Vagina (tissue), 2 donors: ENCODE measurements around the gene PCGF1. TPM values are rescaled to one million over a fixed set of nuclear protein-coding genes. Genes with fewer than 3 reads are reported as not detected.

Experiments
- DNase-seq, 2 donors: peaks; one replicate each; pipeline ENCODE4 v3.0.0-alpha.2; 2017; ENCODE audit errors: extremely low spot score in 2 of 2
- H3K27ac ChIP-seq: fragments of 200-600 bp; sonication (generic); one replicate; pipeline ENCODE4 v1.5.1; 2019
- H3K27me3 ChIP-seq: fragments of 200-600 bp; sonication (generic); one replicate; pipeline ENCODE4 v1.5.1; 2019
- H3K36me3 ChIP-seq, 2 donors: fragments of 200-600 bp; sonication (generic); one replicate each; pipeline ENCODE4 v1.5.1; 2017 to 2019
- H3K4me1 ChIP-seq: fragments of 200-600 bp; sonication (generic); one replicate; pipeline ENCODE4 v1.5.1; 2019
- H3K4me3 ChIP-seq, 2 donors: fragments of 200-600 bp; sonication (generic); 1 replicate in 1 of 2; 2 replicates in 1 of 2; pipeline ENCODE4 v1.5.1; 2016 to 2019
- H3K9me3 ChIP-seq: fragments of 200-600 bp; sonication (generic); one replicate; pipeline ENCODE4 v1.5.1; 2019
- CTCF ChIP-seq, 3 experiments: fragments of 450-650 bp in 2 of 3; fragments of 200-600 bp in 1 of 3; sonication (generic) in 1 of 3; IDR thresholded peaks; one replicate each; pipeline ENCODE4 v1.5.1; 2017 to 2019; ENCODE audit warnings: antibody characterized with exemption in 3 of 3, mild to moderate bottlenecking in 2 of 3, moderate library complexity in 2 of 3
- POLR2A ChIP-seq, 2 donors: fragments of 450-650 bp; IDR thresholded peaks; one replicate each; pipeline ENCODE4 v1.6.1; 2017; ENCODE audit warnings: antibody characterized with exemption in 2 of 2, mild to moderate bottlenecking in 2 of 2, moderate library complexity in 2 of 2
- POLR2AphosphoS5 ChIP-seq, 2 donors: sonication (generic); formaldehyde crosslinking; IDR thresholded peaks; one replicate each; pipeline ENCODE4 v1.9.0; 2017; ENCODE audit warnings: antibody characterized with exemption in 2 of 2, mild to moderate bottlenecking in 2 of 2, low read depth in 1 of 2; ENCODE audit not compliant: insufficient read depth in 1 of 2
- intact Hi-C: fragments of 100-400 bp; cut with DNase I; formaldehyde crosslinking; loops from one replicate; pipeline ENCODE4 v1.15.1; 2023
- total RNA-seq: library from RNA; depleted of rRNA; stranded (reverse); fragments of >200 nt; gene quantifications from one replicate; pipeline ENCODE4 v1.2.3, GENCODE V29; 2016

The PCGF1 gene
- total RNA-seq, 1 donor from 2014 or later, result 14.7 TPM

- Histone ChIP-seq H3K27ac (no peak within 1 kb of the TSS), H3K27me3 (peaks cover 41% of the 10 kb centered on the region), H3K36me3 (no peaks in the 10 kb centered on the region), H3K4me3 (peak within 1 kb of the TSS in 1 of 2 donors; percentile 17), H3K9me3 (no peaks in the 10 kb centered on the region), H3K4me1 (peaks cover 30% of the 10 kb centered on the region)
- intact Hi-C loops, result no loop called here
- TF ChIP-seq POLR2A (IDR thresholded peaks at IDR 0.05) (no peak), CTCF (IDR thresholded peaks at IDR 0.05) (no peak), POLR2AphosphoS5 (IDR thresholded peaks at IDR 0.05; ENCODE audit: insufficient read depth in 1 of 2, low read depth in 1 of 2) (no peak)
- no peak for DNase-seq
Measured at GRCh38 chr2:74514368-74515270, 7.1 kb upstream of the PCGF1 start, which contains the start of gene TLX2. Gene TLX2 (plus strand): TSS chr2:74514450. CDS start chr2:74514807, 357 bp downstream.

GRCh38 chr2:74513605-74514367 is 6.3 kb upstream of the PCGF1 start:
- no peak for DNase-seq
- intact Hi-C loops, result no loop called here
- TF ChIP-seq POLR2AphosphoS5 (IDR thresholded peaks at IDR 0.05; ENCODE audit: insufficient read depth in 1 of 2, low read depth in 1 of 2) (peak in 1 of 2 donors; percentile 74), CTCF (IDR thresholded peaks at IDR 0.05) (no peak)
- H3K4me1 ChIP-seq, result peaks cover 30% of the 10 kb centered on the region
- H3K36me3 ChIP-seq, result no peaks in the 10 kb centered on the region
- H3K9me3 ChIP-seq, result no peaks in the 10 kb centered on the region
- no peak overlapping the region for H3K27ac ChIP-seq
- no peak overlapping the region for H3K4me3 ChIP-seq
- H3K27me3 ChIP-seq, result peaks cover 41% of the 10 kb centered on the region

DNA sequence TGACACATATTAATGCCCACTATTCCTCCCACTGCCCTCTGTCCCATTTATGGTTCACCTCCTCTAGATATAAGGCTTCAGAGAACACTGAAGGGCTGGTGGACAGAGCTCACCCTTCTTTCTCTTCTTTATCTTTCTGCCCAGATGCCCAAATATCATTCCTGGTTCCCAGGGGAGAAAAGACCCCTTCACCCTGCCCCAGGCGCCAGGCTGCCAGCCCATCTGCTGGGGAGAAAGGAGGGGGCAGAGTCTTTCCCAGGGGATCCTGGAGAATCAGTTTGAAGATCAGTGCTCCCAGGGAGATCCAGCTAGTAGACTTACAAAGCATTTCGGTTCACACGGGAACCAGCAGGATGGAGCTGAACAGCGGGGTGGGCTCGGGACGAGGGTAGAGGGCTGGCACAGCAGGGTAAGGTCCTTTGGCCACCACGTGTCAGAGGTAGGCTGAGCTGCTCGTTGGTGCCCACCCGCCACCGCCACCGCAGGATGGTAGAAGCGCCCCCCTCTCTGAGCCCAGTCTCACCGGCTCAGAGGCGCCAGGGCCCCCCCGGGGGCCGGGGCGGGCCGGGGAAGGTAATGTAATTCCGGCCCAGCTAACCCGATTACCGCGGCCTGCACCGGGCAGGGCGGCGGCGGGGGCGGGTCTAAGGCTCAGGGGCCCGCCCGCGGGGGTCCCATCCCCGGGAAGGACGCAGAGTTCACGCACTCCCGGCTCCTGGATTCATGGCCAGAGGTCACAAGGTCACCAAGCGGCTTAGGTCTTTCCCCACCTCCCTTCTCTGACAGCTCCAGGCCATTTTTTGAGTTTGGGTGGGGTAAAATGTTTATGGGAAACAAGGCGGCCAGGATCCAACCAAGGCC is 5.5 kb upstream of the PCGF1 start:
- Histone ChIP-seq H3K27me3 (peaks cover 41% of the 10 kb centered on the region), H3K4me3 (no peak overlapping the region), H3K9me3 (no peaks in the 10 kb centered on the region), H3K27ac (no peak overlapping the region), H3K36me3 (no peaks in the 10 kb centered on the region), H3K4me1 (peaks cover 36% of the 10 kb centered on the region)
- TF ChIP-seq POLR2AphosphoS5 (IDR thresholded peaks at IDR 0.05; ENCODE audit: insufficient read depth in 1 of 2, low read depth in 1 of 2), result no peak
- TF ChIP-seq POLR2A (IDR thresholded peaks at IDR 0.05), result no peak
- intact Hi-C loops, result no loop called here
- DNase-seq, result no peak

DNA sequence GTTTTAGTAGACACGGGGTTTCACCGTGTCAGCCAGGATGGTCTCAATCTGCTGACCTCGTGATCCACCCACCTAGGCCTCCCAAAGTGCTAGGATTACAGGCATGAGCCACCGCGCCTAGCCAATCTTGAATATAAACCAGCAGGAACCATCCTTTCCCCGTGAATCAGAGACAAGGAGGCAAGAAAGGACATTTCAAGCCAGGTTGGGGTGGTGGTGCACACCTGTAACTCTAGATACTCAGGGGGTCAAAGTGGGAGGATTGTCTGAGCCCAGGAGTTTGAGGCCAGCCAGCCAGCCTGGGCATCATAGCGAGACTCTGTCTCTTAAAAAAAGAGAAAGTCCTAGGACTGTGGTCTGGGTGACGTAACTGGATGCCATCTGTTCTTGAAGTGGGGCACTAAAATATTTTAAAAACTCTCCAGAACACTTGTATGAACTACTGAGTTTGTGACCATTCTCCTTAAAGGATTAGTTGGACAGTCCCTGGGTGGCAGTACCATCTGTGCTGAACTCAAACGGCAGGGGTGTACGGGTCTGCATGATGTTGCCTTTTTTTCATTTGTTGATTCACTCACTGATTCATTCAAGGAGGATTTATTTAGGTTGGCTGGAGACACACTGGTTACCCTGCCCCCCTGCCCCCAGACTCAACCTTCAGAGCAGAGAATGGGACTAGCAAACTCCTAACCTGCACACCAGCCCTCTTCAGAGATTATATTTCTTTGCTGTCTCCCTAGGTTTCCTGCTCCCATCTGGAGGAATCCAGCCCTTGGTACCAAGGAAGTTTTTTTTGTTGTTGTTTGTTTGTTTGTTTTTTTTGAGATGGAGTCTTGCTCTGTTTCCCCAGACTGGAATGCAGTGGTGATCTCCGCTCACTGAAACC is 3.9 kb upstream of the PCGF1 start:
- TF ChIP-seq CTCF (IDR thresholded peaks at IDR 0.05) (no peak), POLR2AphosphoS5 (IDR thresholded peaks at IDR 0.05; ENCODE audit: insufficient read depth in 1 of 2, low read depth in 1 of 2) (no peak), POLR2A (IDR thresholded peaks at IDR 0.05) (no peak)
- Histone ChIP-seq H3K4me3 (no peak overlapping the region), H3K36me3 (peaks cover 0 to 3% of the 10 kb centered on the region in 2 donors), H3K27me3 (peaks cover 41% of the 10 kb centered on the region), H3K9me3 (no peaks in the 10 kb centered on the region), H3K27ac (no peak overlapping the region), H3K4me1 (peaks cover 42% of the 10 kb centered on the region)
- intact Hi-C loops, result no loop called here
- no peak for DNase-seq
